GM12872 (cell line): ENCODE data around the gene CDH4.

Experiments used
- TF ChIP-seq, protein P1 (sequence below): IDR thresholded peaks from 3 replicates; pipeline ENCODE4 v1.5.1; 2011; ENCODE audit warnings: low read depth, mild to moderate bottlenecking, low read length, moderate library complexity; ENCODE audit not compliant: insufficient read depth

CDH4 gene

GRCh38 chr20:61720348-61720696 lies 468.3 kb downstream of the CDH4 start:
- TF ChIP-seq, protein P1, sequence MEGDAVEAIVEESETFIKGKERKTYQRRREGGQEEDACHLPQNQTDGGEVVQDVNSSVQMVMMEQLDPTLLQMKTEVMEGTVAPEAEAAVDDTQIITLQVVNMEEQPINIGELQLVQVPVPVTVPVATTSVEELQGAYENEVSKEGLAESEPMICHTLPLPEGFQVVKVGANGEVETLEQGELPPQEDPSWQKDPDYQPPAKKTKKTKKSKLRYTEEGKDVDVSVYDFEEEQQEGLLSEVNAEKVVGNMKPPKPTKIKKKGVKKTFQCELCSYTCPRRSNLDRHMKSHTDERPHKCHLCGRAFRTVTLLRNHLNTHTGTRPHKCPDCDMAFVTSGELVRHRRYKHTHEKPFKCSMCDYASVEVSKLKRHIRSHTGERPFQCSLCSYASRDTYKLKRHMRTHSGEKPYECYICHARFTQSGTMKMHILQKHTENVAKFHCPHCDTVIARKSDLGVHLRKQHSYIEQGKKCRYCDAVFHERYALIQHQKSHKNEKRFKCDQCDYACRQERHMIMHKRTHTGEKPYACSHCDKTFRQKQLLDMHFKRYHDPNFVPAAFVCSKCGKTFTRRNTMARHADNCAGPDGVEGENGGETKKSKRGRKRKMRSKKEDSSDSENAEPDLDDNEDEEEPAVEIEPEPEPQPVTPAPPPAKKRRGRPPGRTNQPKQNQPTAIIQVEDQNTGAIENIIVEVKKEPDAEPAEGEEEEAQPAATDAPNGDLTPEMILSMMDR: no peak

GRCh38 chr20:61722146-61722678 lies 470.2 kb downstream of the CDH4 start:
- TF ChIP-seq, protein P1: no peak

DNA sequence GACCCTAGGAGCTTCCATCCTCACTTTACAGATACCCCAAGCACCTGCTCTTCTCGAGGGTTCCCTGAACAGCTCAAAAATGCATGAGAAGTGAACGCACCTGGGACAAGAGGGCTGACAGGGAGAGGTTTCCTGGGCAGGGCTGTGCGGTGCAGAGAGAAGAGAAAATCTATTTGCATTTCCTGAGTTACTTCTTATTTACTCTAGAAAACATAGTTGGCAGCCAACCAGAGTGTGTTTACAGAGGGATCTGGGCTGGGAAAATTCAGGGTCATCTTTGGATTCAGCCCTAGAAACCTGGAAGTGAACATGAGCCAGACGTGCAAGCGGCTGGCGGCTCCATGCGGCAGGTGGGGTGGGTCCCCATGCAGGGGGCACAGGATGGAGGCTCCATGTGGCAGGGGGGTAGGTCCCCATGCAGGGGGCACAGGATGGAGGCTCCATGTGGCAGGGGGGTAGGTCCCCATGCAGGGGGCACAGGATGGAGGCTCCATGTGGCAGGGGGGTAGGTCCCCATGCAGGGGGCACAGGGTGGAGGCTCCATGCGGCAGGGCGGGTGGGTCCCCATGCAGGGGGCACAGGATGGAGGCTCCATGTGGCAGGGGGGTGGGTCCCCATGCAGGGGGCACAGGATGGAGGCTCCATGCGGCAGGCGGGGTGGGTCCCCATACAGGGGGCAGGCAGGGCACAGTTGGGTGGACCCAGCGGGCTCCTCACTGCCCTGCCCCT lies 471.6 kb downstream of the CDH4 start:
- TF ChIP-seq, protein P1: no peak

GRCh38 chr20:61724376-61724775 lies 472.3 kb downstream of the CDH4 start:
- TF ChIP-seq, protein P1: no peak

GRCh38 chr20:61725145-61725544 lies 473.1 kb downstream of the CDH4 start:
- TF ChIP-seq, protein P1: no peak

- TF ChIP-seq, protein P1: no peak
Observed at GRCh38 chr20:61725966-61726365, 473.9 kb downstream of the CDH4 start.

DNA sequence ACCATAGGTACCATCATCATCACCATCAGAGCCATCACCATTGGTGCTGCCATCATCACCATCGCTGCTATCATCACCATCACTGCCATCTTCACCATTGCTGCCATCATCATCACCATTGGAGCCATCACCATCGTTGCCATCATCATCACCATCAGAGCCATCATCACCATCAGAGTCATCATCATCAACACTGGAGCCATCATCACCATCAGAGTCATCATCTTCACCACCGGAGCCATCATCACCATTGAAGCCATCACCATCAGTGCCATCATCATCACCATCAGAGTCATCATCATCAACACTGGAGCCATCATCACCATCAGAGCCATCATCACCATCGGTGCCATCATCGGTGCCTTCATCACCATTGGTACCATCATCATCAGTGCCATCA lies 474.9 kb downstream of the CDH4 start:
- TF ChIP-seq, protein P1: no peak
